LNCaP clone FGC (cell line): Measurements from ENCODE around the gene KIRREL3.
"Not testable (repeated sequence)": the region's sequence is repeated elsewhere in the genome, so short reads cannot be mapped to it uniquely, and the experiment has no call there.

Source experiments
- DNase-seq: peaks from one replicate; pipeline ENCODE4 v3.0.0-alpha.2; 2011; ENCODE audit warnings: low read depth
- H3K4me3 ChIP-seq: 2 replicates; pipeline ENCODE4 v1.5.1; 2011; ENCODE audit warnings: mild to moderate bottlenecking, low read depth, low read length, control low read depth
- TF ChIP-seq, protein P1 (sequence below): IDR thresholded peaks from 2 replicates; pipeline ENCODE4 v1.5.1; 2012; ENCODE audit warnings: mild to moderate bottlenecking; ENCODE audit not compliant: control insufficient read depth, insufficient read depth; ENCODE audit errors: extremely low read depth

Gene KIRREL3

DNA sequence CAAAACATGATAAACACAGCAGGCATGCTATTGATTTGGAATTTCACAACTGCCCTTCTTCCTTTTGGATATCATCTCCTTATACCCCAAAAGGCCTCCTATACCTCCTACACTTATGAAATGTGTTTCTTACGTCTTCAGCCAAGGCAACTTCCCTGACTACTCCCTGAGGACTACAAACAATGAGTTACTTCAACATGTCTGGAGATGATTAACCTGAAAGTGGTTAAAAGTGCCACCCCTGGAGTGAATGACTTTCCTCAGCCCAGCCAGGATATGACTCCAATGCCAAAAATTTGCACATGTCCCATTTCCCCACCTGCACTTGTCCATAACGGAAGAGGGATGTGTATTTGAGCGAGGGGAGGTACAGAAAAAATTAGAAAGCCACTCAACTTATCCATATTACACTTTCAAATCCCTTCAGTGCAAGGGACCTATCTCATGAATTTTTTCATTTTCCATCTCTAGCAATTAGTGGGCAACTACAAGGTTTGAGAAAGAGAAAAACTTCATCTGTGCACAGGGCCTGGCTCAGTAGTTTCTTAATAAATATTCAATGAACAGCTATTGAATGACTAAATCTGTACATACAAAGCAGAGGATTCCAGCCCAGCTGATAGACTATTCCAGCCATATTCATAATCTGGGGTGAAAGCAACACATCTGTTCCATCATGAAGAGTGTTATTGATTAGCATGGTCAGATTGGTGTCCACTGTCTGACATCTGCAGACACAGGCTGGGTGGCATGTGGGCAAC is 36.8 kb downstream of the KIRREL3 start:
- no peak for DNase-seq
- TF ChIP-seq, protein P1, sequence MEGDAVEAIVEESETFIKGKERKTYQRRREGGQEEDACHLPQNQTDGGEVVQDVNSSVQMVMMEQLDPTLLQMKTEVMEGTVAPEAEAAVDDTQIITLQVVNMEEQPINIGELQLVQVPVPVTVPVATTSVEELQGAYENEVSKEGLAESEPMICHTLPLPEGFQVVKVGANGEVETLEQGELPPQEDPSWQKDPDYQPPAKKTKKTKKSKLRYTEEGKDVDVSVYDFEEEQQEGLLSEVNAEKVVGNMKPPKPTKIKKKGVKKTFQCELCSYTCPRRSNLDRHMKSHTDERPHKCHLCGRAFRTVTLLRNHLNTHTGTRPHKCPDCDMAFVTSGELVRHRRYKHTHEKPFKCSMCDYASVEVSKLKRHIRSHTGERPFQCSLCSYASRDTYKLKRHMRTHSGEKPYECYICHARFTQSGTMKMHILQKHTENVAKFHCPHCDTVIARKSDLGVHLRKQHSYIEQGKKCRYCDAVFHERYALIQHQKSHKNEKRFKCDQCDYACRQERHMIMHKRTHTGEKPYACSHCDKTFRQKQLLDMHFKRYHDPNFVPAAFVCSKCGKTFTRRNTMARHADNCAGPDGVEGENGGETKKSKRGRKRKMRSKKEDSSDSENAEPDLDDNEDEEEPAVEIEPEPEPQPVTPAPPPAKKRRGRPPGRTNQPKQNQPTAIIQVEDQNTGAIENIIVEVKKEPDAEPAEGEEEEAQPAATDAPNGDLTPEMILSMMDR = no peak
- H3K4me3 ChIP-seq = no peak overlapping the region

DNA sequence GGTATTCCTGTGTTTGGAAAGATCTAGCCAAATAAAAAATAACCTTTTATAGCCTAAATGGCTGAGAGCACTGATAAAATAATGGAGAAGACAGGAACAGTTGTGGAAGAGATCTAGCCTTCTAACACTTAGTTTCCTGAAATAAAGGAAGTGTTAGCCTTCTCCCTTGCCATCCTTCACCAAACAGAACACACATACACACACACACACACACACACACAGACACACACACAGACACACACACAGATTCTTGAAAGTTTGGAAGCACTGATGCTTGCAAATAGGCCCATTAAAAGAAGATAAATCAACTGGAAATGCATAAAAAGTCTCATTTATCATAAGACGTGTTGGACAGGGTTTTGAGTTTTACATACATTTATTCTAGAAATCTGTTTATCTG is 37.5 kb downstream of the KIRREL3 start:
- DNase-seq = no peak
- no peak overlapping the region for H3K4me3 ChIP-seq
- TF ChIP-seq, protein P1 = no peak

DNA sequence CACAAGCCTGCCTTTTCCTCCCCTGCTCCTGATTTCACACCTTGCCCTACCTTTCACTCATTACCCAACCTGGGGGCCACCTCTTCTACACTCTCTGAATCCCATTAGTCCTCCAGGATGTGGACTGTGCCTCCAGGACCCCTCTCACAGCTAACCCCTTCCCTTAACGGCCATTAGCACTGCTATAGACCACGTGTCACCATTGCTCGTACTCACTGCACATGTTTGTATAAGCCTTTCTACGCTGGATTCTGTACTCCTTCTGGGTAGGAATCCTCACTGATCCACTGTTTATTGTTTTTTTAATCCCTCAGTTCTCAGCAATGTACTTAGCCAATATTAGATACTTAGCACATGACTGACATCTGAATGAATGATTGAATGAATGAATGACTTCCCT is 40.9 kb downstream of the KIRREL3 start:
- no peak overlapping the region for H3K4me3 ChIP-seq
- DNase-seq = no peak
- TF ChIP-seq, protein P1 = no peak

DNA sequence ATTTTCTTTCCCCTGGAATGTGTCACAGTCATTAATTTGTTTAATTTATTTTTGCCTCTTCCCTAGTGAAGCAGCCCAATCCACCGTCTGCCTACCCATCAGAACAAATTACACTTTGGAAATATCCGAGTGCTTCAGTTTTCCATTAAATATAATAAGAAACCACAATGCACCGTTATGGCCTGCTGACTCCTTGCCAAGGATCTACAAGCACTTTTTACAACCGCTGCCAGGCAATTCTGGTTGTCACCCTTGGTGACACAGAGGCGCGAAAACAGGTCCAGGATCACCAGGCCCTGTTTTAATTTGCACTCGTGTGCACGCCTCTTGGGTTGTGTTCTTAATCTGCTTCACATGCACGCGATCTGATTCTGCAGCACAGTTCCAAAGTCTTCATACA is 43.9 kb downstream of the KIRREL3 start:
- TF ChIP-seq, protein P1 = no peak
- no peak for DNase-seq
- H3K4me3 ChIP-seq = no peak overlapping the region

DNA sequence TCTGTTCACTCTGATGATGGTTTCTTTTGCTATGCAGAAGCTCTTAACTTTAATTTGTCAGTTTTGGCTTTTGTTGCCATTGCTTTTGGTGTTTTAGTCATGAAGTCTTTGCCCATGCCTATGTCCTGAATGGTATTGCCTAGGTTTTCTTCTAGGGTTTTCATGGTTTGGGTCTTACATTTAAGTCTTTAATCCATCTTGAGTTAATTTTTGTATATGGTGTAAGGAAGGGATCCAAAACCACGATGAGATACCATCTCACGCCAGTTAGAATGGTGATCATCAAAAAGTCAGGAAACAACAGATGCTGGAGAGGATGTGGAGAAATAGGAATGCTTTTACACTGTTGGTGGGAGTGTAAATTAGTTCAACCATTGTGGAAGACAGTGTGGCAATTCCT is 48.0 kb downstream of the KIRREL3 start:
- not testable (repeated sequence) for H3K4me3 ChIP-seq, DNase-seq

DNA sequence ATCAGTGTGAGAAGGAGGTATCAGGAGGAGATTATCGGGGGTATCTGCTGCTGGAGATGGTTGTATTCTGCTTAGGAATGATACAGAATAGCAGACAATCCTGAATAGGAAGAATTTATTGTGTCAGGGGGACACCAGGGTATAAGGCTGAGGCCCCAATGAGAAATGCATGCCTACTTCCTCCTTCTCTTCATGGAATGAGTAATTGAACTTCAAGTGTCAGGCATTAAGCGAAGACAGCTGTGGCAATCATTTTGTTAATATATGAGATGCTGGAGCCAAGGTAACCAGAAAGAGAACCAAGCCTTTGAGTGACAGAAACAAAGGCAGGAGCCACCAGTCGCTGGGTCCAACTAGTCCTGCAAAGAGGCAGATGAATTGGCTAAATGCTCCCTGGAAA is 49.1 kb downstream of the KIRREL3 start:
- no peak overlapping the region for H3K4me3 ChIP-seq
- DNase-seq = no peak
- TF ChIP-seq, protein P1 = no peak

DNA sequence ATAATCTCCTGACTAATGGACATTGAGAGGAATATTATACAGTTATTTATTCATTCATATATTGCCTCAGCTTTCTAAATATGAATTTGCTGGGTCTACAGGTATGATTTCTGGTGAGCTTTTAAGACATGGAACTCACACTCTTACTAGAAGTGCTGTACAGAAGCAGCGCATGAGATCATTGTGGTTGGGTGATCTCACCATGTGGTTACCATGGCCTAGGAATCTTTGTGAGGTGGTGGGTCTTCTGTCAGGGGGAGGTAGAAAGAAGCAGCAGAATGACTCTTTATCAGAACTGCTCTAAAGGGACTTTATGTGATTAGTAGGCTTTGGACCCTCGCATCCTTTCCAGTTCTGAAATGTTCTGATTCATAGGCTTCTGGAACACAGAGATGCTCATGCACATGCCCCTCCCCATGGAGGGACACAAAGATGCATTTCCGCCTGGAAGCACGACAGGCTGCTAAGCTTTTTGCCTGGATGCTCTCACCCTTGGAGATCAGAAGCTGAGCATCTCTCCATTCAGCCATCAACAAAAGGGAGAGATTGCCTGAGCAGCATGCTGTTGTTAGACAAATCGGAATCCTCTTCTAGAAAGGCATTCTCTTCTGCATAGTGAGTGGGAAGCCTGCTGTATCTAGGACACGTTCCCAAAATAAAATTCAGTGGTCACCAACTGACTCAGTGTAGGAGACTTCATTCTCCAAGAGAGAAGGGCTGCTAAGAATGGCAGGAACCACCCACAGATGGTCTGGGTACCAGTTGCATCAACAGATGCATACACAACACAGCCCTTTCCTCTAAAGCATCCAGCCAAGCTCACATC is 51.3 kb downstream of the KIRREL3 start:
- no peak for DNase-seq
- TF ChIP-seq, protein P1 = no peak
- H3K4me3 ChIP-seq = no peak overlapping the region
